ENCODE results near the gene BCL2L1. TPM values are rescaled to one million over a fixed set of nuclear protein-coding genes. Genes with fewer than 3 reads are reported as not detected.

BCL2L1 gene
- total and polyA plus RNA-seq, 2 experiments from 2014 or later = 56.3 to 83.8 TPM

- Histone ChIP-seq H2AFZ (peak overlapping the region; percentile 7; the same call in 1 of the 2 replicates), H3K9me2 (ENCODE audit: insufficient read depth) (no peaks in the 10 kb centered on the region), H3F3A (ENCODE audit: insufficient read depth) (peaks cover 24% of the 10 kb centered on the region), H3K4me3 (no peak overlapping the region), H4K20me1 (ENCODE audit: insufficient read depth) (no peaks in the 10 kb centered on the region), H3K9me3 (ENCODE audit: low read depth) (no peaks in the 10 kb centered on the region), H3K27ac (peak overlapping the region; percentile 61), H3K4me2 (ENCODE audit: unreplicated experiment) (no peak overlapping the region), H3K9ac (0 out of 2 replicates have a peak overlapping the region, but pooled peaks have one; percentile 21), H3K4me1 (ENCODE audit: insufficient read depth) (peaks cover 11% of the 10 kb centered on the region), H3K36me3 (ENCODE audit: low read depth) (no peaks in the 10 kb centered on the region; the same call in 1 of the 2 replicates), H3K27me3 (replicated peaks; ENCODE audit: insufficient read depth) (no peaks in the 10 kb centered on the region), H3K79me2 (ENCODE audit: insufficient read depth) (peaks cover 76% of the 10 kb centered on the region)
- DNase-seq = peak; percentile 50
- WGBS, 2 experiments (ENCODE audit: low coverage in 1 of 2, low lambda C conversion rate in 2 of 2, missing lambda C conversion rate in 2 of 2) = 75 to 83% methylated on average over 2 of the region's 2 CpGs
- in situ Hi-C loops (cut with MboI) = no loop called here
- TF ChIP-seq EZH2phosphoT487 (IDR thresholded peaks at IDR 0.05; ENCODE audit: insufficient read depth, low read depth) = no peak
These were observed 42.1 kb upstream of the BCL2L1 start for GRCh38 chr20:31764641-31765305.

GRCh38 chr20:31760519-31761240 lies 38.0 kb upstream of the BCL2L1 start:
- no peaks in the 10 kb centered on the region; the same call in none of the 2 replicates for H3K36me3 ChIP-seq (ENCODE audit: low read depth)
- H3K4me2 ChIP-seq (ENCODE audit: unreplicated experiment) = no peak overlapping the region
- H3K9me3 ChIP-seq (ENCODE audit: low read depth) = no peaks in the 10 kb centered on the region
- H3F3A ChIP-seq (ENCODE audit: insufficient read depth) = peaks cover 22% of the 10 kb centered on the region
- WGBS, 2 experiments (ENCODE audit: low coverage in 1 of 2, low lambda C conversion rate in 2 of 2, missing lambda C conversion rate in 2 of 2) = 92 to 94% methylated on average over 6 of the region's 6 CpGs
- peaks cover 11% of the 10 kb centered on the region for H3K4me1 ChIP-seq (ENCODE audit: insufficient read depth)
- in situ Hi-C loops (cut with MboI) = no loop called here
- H2AFZ ChIP-seq = no peak overlapping the region
- no peak overlapping the region for H3K9ac ChIP-seq
- no peaks in the 10 kb centered on the region for H3K9me2 ChIP-seq (ENCODE audit: insufficient read depth)
- no peaks in the 10 kb centered on the region for H4K20me1 ChIP-seq (ENCODE audit: insufficient read depth)
- no peak for TF ChIP-seq EZH2phosphoT487 (IDR thresholded peaks at IDR 0.05; ENCODE audit: insufficient read depth, low read depth)
- TF ChIP-seq EZH2 (IDR thresholded peaks at IDR 0.05; ENCODE audit: insufficient read depth, poor library complexity, severe bottlenecking) = no peak
- DNase-seq = peak; percentile 48
- no peak overlapping the region for H3K4me3 ChIP-seq
- H3K27me3 ChIP-seq (replicated peaks; ENCODE audit: insufficient read depth) = no peaks in the 10 kb centered on the region
- H3K79me2 ChIP-seq (ENCODE audit: insufficient read depth) = peaks cover 95% of the 10 kb centered on the region
- no peak overlapping the region for H3K27ac ChIP-seq

GRCh38 chr20:31759836-31760518 lies 37.3 kb upstream of the BCL2L1 start:
- Histone ChIP-seq H3F3A (ENCODE audit: insufficient read depth) (peaks cover 15% of the 10 kb centered on the region), H3K9ac (no peak overlapping the region), H2AFZ (no peak overlapping the region), H3K36me3 (ENCODE audit: low read depth) (no peaks in the 10 kb centered on the region; the same call in none of the 2 replicates), H3K79me2 (ENCODE audit: insufficient read depth) (peaks cover 95% of the 10 kb centered on the region), H3K27me3 (replicated peaks; ENCODE audit: insufficient read depth) (no peaks in the 10 kb centered on the region), H3K4me1 (ENCODE audit: insufficient read depth) (peaks cover 10% of the 10 kb centered on the region), H4K20me1 (ENCODE audit: insufficient read depth) (no peaks in the 10 kb centered on the region), H3K4me2 (ENCODE audit: unreplicated experiment) (no peak overlapping the region), H3K27ac (no peak overlapping the region), H3K9me3 (ENCODE audit: low read depth) (no peaks in the 10 kb centered on the region), H3K4me3 (no peak overlapping the region), H3K9me2 (ENCODE audit: insufficient read depth) (no peaks in the 10 kb centered on the region)
- 95 to 100% methylated on average over 2 of the region's 2 CpGs for WGBS, 2 experiments (ENCODE audit: low coverage in 1 of 2, low lambda C conversion rate in 2 of 2, missing lambda C conversion rate in 2 of 2)
- no peak for DNase-seq
- TF ChIP-seq EZH2 (IDR thresholded peaks at IDR 0.05; ENCODE audit: insufficient read depth, poor library complexity, severe bottlenecking) = no peak
- no peak for TF ChIP-seq EZH2phosphoT487 (IDR thresholded peaks at IDR 0.05; ENCODE audit: insufficient read depth, low read depth)
- in situ Hi-C loops (cut with MboI) = no loop called here

GRCh38 chr20:31758991-31759390 lies 36.3 kb upstream of the BCL2L1 start:
- Histone ChIP-seq H3K79me2 (ENCODE audit: insufficient read depth) (peaks cover 97% of the 10 kb centered on the region), H3K36me3 (ENCODE audit: low read depth) (no peaks in the 10 kb centered on the region; the same call in none of the 2 replicates), H2AFZ (no peak overlapping the region), H3K4me1 (ENCODE audit: insufficient read depth) (peaks cover 7% of the 10 kb centered on the region; the same call in 1 of the 2 replicates), H3K9me3 (ENCODE audit: low read depth) (no peaks in the 10 kb centered on the region), H4K20me1 (ENCODE audit: insufficient read depth) (no peaks in the 10 kb centered on the region), H3K4me3 (no peak overlapping the region), H3K27me3 (replicated peaks; ENCODE audit: insufficient read depth) (no peaks in the 10 kb centered on the region), H3K9me2 (ENCODE audit: insufficient read depth) (no peaks in the 10 kb centered on the region), H3K27ac (no peak overlapping the region), H3K4me2 (ENCODE audit: unreplicated experiment) (no peak overlapping the region), H3K9ac (no peak overlapping the region), H3F3A (ENCODE audit: insufficient read depth) (peaks cover 6% of the 10 kb centered on the region)
- no peak for TF ChIP-seq EZH2 (IDR thresholded peaks at IDR 0.05; ENCODE audit: insufficient read depth, poor library complexity, severe bottlenecking)
- TF ChIP-seq EZH2phosphoT487 (IDR thresholded peaks at IDR 0.05; ENCODE audit: insufficient read depth, low read depth) = no peak
- in situ Hi-C loops (cut with MboI) = no loop called here
- no peak for DNase-seq
